AG04450 (cell line): ENCODE results near the gene RPS26. TPM values are rescaled to one million over a fixed set of nuclear protein-coding genes. Genes with fewer than 3 reads are reported as not detected.
"Not testable (repeated sequence)": the region's sequence is repeated elsewhere in the genome, so short reads cannot be mapped to it uniquely, and the experiment has no call there.

Experiments
- CTCF ChIA-PET: fragments of 300-600, 350-600 bp; formaldehyde crosslinking; extraction: SDS; loops from one replicate; lab custom pipeline; 2022; ENCODE audit warnings: antibody characterized with exemption, inconsistent platforms; lab: Charles Lee
- POLR2A ChIA-PET: fragments of 350-600 bp; formaldehyde crosslinking; extraction: SDS; loops from one replicate; lab custom pipeline; 2021; ENCODE audit warnings: antibody characterized with exemption, inconsistent platforms; lab: Yijun Ruan, JAX
- DNase-seq: peaks from one replicate; pipeline ENCODE4 v3.0.0-alpha.2; 2011; ENCODE audit warnings: low read depth, low spot score
- H3K27ac ChIP-seq: one replicate; pipeline ENCODE4 v1.5.1; 2012; ENCODE audit warnings: low read depth, low read length, control low read depth
- H3K27me3 ChIP-seq: one replicate; pipeline ENCODE4 v1.6.0; 2012; ENCODE audit warnings: low read length; ENCODE audit not compliant: control insufficient read depth, insufficient read depth
- H3K4me3 ChIP-seq: 2 replicates; pipeline ENCODE4 v1.5.1; 2011; ENCODE audit warnings: mild to moderate bottlenecking, low read depth, low read length, control low read depth
- H3K9me3 ChIP-seq: 2 replicates; pipeline ENCODE4 v1.5.1; 2012; ENCODE audit warnings: low read length; ENCODE audit not compliant: control insufficient read depth, insufficient read depth
- CTCF ChIP-seq: IDR thresholded peaks from 2 replicates; pipeline ENCODE4 v1.5.1; 2011; ENCODE audit warnings: low read depth, low read length, control low read depth, inconsistent platforms
- polyA plus RNA-seq: library from polyadenylated mRNA; depleted of rRNA; stranded (reverse); fragments of >200 nt; gene quantifications from 2 replicates; pipeline ENCODE4 v1.2.3, GENCODE V29; 2011

Gene RPS26
- polyA plus RNA-seq, 1 experiment, result 348 TPM

- Histone ChIP-seq H3K9me3 (no peaks in the 10 kb centered on the region), H3K27me3 (no peaks in the 10 kb centered on the region), H3K27ac (no peak overlapping the region), H3K4me3 (no peak overlapping the region)
- DNase-seq, result no peak
- CTCF ChIA-PET, result interaction anchor here (0.6 to 1.1 kb wide), 2 partner anchors 27 to 140 kb away, joined by 5 read pairs; no protein-coding TSS in a partner anchor
- no peak for TF ChIP-seq CTCF
- POLR2A ChIA-PET, result interaction anchor here (0.6 to 1.0 kb wide), 2 partner anchors 30 to 44 kb away, joined by 3 read pairs; partner anchors contain the start of genes PA2G4 and ZC3H10
Observed at GRCh38 chr12:56074396-56074795, 32.7 kb downstream of the RPS26 start.

- H3K27me3 ChIP-seq, result peaks cover 27% of the 10 kb centered on the region
- CTCF ChIA-PET, result interaction anchor here (0.6 to 1.5 kb wide), 3 partner anchors 8 to 81 kb away, joined by 3 read pairs; partner anchors contain the start of gene SUOX
- H3K4me3 ChIP-seq, POLR2A ChIA-PET, H3K27ac ChIP-seq, DNase-seq, H3K9me3 ChIP-seq: not testable (repeated sequence)
Observed at GRCh38 chr12:56077966-56078365, 36.2 kb downstream of the RPS26 start.

GRCh38 chr12:56078427-56078826, 36.7 kb downstream of the RPS26 start:
- H3K9me3 ChIP-seq, result no peaks in the 10 kb centered on the region; the same call in 1 of the 2 replicates
- no peak overlapping the region for H3K4me3 ChIP-seq
- ChIA-PET POLR2A (interaction anchor here (3.6 kb wide), 1 partner anchor 26 kb away, joined by 19 read pairs; the partner anchor contains the start of gene PA2G4), CTCF (interaction anchor here (0.6 to 1.5 kb wide), 3 partner anchors 80 to 340 kb away, joined by 3 read pairs; partner anchors contain the start of gene SUOX)
- no peak for DNase-seq
- H3K27me3 ChIP-seq, result peaks cover 31% of the 10 kb centered on the region
- no peak for TF ChIP-seq CTCF
- no peak overlapping the region for H3K27ac ChIP-seq

- H3K4me3 ChIP-seq, result peak overlapping the region; percentile 69
- H3K9me3 ChIP-seq, result no peaks in the 10 kb centered on the region; the same call in 1 of the 2 replicates
- H3K27ac ChIP-seq, result no peak overlapping the region
- ChIA-PET POLR2A (interaction anchor here (0.5 to 3.6 kb wide), 2 partner anchors 25 to 566 kb away, joined by 3 to 19 read pairs; partner anchors contain the start of gene PA2G4), CTCF (interaction anchor here (0.9 to 2.2 kb wide), 8 partner anchors 11 to 341 kb away, joined by 3 to 7 read pairs (median 4); partner anchors contain the start of gene SUOX)
- peak; percentile 80 for TF ChIP-seq CTCF
- peaks cover 37% of the 10 kb centered on the region for H3K27me3 ChIP-seq
- peak; percentile 44 for DNase-seq
Observed at GRCh38 chr12:56078931-56079722, 37.4 kb downstream of the RPS26 start.

- Histone ChIP-seq H3K9me3 (no peaks in the 10 kb centered on the region; the same call in 1 of the 2 replicates), H3K4me3 (peak within 1 kb of the TSS; percentile 69), H3K27me3 (peaks cover 37% of the 10 kb centered on the region), H3K27ac (no peak within 1 kb of the TSS)
- POLR2A ChIA-PET, result interaction anchor here (3.6 kb wide), 1 partner anchor 25 kb away, joined by 19 read pairs; the partner anchor contains the start of gene PA2G4
- TF ChIP-seq CTCF, result no peak
- CTCF ChIA-PET, result interaction anchor here (0.6 to 2.2 kb wide), 8 partner anchors 10 to 342 kb away, joined by 3 to 7 read pairs (median 4); no protein-coding TSS in a partner anchor
- DNase-seq, result peak; percentile 42
Observed at GRCh38 chr12:56079723-56080555, 38.2 kb downstream of the RPS26 start, which contains the start of gene ERBB3. Gene ERBB3, plus strand, starts transcription at chr12:56080165. Its CDS starts 136 bp downstream, at chr12:56080301.
